MM.1S (cell line): ENCODE results near the gene NELL1.

Source experiments
- EZH2 ChIP-seq: fragments of 300-600 bp; sonication (generic); optimal IDR thresholded peaks from 2 replicates; pipeline ENCODE3; 2017; ENCODE audit warnings: low read depth, mild to moderate bottlenecking, antibody characterized with exemption, low read length, mixed read lengths
- TF ChIP-seq, protein P1 (sequence below): fragments of 300-600 bp; sonication (generic); IDR thresholded peaks from 2 replicates; pipeline ENCODE4 v1.5.1; 2016; ENCODE audit warnings: antibody characterized with exemption, low read length, mixed read lengths

DNA sequence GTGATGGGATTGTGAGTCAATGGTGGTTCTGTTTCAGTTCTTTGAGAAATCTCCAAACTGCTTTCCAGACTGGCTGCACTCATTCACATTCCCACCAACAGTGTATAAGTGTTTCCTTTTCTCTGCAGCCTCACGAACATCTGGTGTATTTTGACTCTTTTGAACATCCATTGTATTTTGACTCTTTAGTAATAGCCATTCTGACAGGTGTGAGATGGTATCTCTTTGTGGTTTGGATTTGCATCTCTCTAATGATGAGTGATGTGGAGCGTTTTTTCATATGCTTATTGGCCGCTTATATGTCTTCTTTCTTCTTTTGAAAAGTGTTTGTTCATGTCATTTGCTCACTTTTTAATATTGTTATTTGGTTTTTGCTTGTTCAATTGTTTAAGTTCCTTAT, 19.4 kb downstream of the NELL1 start:
- TF ChIP-seq, protein P1, sequence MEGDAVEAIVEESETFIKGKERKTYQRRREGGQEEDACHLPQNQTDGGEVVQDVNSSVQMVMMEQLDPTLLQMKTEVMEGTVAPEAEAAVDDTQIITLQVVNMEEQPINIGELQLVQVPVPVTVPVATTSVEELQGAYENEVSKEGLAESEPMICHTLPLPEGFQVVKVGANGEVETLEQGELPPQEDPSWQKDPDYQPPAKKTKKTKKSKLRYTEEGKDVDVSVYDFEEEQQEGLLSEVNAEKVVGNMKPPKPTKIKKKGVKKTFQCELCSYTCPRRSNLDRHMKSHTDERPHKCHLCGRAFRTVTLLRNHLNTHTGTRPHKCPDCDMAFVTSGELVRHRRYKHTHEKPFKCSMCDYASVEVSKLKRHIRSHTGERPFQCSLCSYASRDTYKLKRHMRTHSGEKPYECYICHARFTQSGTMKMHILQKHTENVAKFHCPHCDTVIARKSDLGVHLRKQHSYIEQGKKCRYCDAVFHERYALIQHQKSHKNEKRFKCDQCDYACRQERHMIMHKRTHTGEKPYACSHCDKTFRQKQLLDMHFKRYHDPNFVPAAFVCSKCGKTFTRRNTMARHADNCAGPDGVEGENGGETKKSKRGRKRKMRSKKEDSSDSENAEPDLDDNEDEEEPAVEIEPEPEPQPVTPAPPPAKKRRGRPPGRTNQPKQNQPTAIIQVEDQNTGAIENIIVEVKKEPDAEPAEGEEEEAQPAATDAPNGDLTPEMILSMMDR, result no peak
- no peak for TF ChIP-seq EZH2
